ENCODE measurements around the gene TMEM115.
A peak's percentile ranks its signal among the peaks of the same experiment; 100 is the strongest.

TMEM115 gene

GRCh38 chr3:50331364-50331907, 27.9 kb downstream of the TMEM115 start:
- DNase-seq (ENCODE audit: low spot score): no peak

- DNase-seq (ENCODE audit: low spot score): no peak
Observed at GRCh38 chr3:50330330-50330729, 29.0 kb downstream of the TMEM115 start.

- DNase-seq (ENCODE audit: low spot score): peak; percentile 96
Observed at GRCh38 chr3:50327943-50328691, 31.2 kb downstream of the TMEM115 start, which contains the start of gene TUSC2. TSS of gene TUSC2 (minus strand) at chr3:50328223. CDS start at chr3:50328099, 124 bp downstream.

- DNase-seq (ENCODE audit: low spot score): no peak
Observed at GRCh38 chr3:50327129-50327528, 32.2 kb downstream of the TMEM115 start.

GRCh38 chr3:50326182-50326541, 33.2 kb downstream of the TMEM115 start:
- no peak for DNase-seq (ENCODE audit: low spot score)

GRCh38 chr3:50325497-50326181, 33.7 kb downstream of the TMEM115 start:
- no peak for DNase-seq (ENCODE audit: low spot score)

GRCh38 chr3:50325113-50325480, 34.2 kb downstream of the TMEM115 start:
- DNase-seq (ENCODE audit: low spot score): no peak

GRCh38 chr3:50324351-50325112, 34.8 kb downstream of the TMEM115 start:
- peak; percentile 87 for DNase-seq (ENCODE audit: low spot score)

GRCh38 chr3:50323614-50324199, 35.6 kb downstream of the TMEM115 start:
- DNase-seq (ENCODE audit: low spot score): no peak

- no peak for DNase-seq (ENCODE audit: low spot score)
Observed at GRCh38 chr3:50323092-50323600, 36.2 kb downstream of the TMEM115 start.

- peak; percentile 68 for DNase-seq (ENCODE audit: low spot score)
Observed at GRCh38 chr3:50322386-50323091, 36.8 kb downstream of the TMEM115 start, which contains the start of gene HYAL2. TSS of gene HYAL2 (minus strand) at chr3:50322745. CDS start at chr3:50320489, 2,256 bp downstream.

GRCh38 chr3:50322115-50322385, 37.3 kb downstream of the TMEM115 start:
- no peak for DNase-seq (ENCODE audit: low spot score)

GRCh38 chr3:50321336-50322114, 37.8 kb downstream of the TMEM115 start:
- peak; percentile 95 for DNase-seq (ENCODE audit: low spot score)

GRCh38 chr3:50320853-50321335, 38.4 kb downstream of the TMEM115 start:
- DNase-seq (ENCODE audit: low spot score): peak; percentile 95

GRCh38 chr3:50319894-50320625, 39.3 kb downstream of the TMEM115 start:
- no peak for DNase-seq (ENCODE audit: low spot score)

GRCh38 chr3:50319181-50319893, 40.0 kb downstream of the TMEM115 start:
- DNase-seq (ENCODE audit: low spot score): no peak

- no peak for DNase-seq (ENCODE audit: low spot score)
Observed at GRCh38 chr3:50318615-50319014, 40.7 kb downstream of the TMEM115 start.

- DNase-seq (ENCODE audit: low spot score): no peak
Observed at GRCh38 chr3:50318163-50318562, 41.2 kb downstream of the TMEM115 start.

GRCh38 chr3:50317300-50317699, 42.0 kb downstream of the TMEM115 start:
- no peak for DNase-seq (ENCODE audit: low spot score)
